ENCODE results near the gene ANTXR1. TPM values are rescaled to one million over a fixed set of nuclear protein-coding genes. Genes with fewer than 3 reads are reported as not detected.

Gene ANTXR1
- total and polyA plus RNA-seq, 2 of the 8 experiments (the other 6 are each of a cell fraction or from before 2014, with no cell fraction given) = 15.8 to 44.3 TPM

GRCh38 chr2:69053416-69053965 is 40.5 kb downstream of the ANTXR1 start:
- Histone ChIP-seq H4K5ac (ENCODE audit: insufficient read length, low read depth, low read length) (no peak overlapping the region), H2AFZ (ENCODE audit: low read length) (no peak overlapping the region), H2BK12ac (ENCODE audit: low read depth, low read length) (no peak overlapping the region), H4K8ac (ENCODE audit: extremely low read depth, insufficient read depth, low read length) (no peak overlapping the region), H3K79me2 (ENCODE audit: control insufficient read depth in 1 of 2, insufficient read depth in 2 of 2, low read length in 2 of 2) (no peaks in the 10 kb centered on the region), H3K9ac (replicated peaks in 1 of 4; ENCODE audit: extremely low read depth in 1 of 4, low read depth in 3 of 4, low read length in 3 of 4) (no peak overlapping the region), H4K91ac (replicated peaks; ENCODE audit: insufficient read length, low read length) (no peak overlapping the region), H3K36me3 (ENCODE audit: control insufficient read depth in 2 of 4, insufficient read depth in 4 of 4, low read length in 3 of 4) (no peaks in the 10 kb centered on the region), H3K27me3 (replicated peaks in 1 of 4; ENCODE audit: control insufficient read depth in 3 of 4, extremely low read depth in 1 of 4, insufficient read depth in 3 of 4, low read length in 3 of 4) (no peaks in the 10 kb centered on the region), H3K18ac (ENCODE audit: extremely low read depth, low read length) (no peak overlapping the region), H2BK5ac (ENCODE audit: low read depth, low read length) (no peak overlapping the region), H3K4ac (replicated peaks; ENCODE audit: insufficient read length, low read depth, low read length) (no peak overlapping the region), H3K4me2 (ENCODE audit: insufficient read depth in 1 of 2, low read depth in 2 of 2, low read length in 2 of 2) (no peak overlapping the region), H3K14ac (ENCODE audit: insufficient read length) (no peak overlapping the region), H3K23me2 (ENCODE audit: low read depth, low read length) (no peaks in the 10 kb centered on the region), H2BK15ac (ENCODE audit: low read length) (no peak overlapping the region), H3K56ac (replicated peaks; ENCODE audit: insufficient read length, low read depth, low read length) (no peak overlapping the region), H3K9me3 (ENCODE audit: insufficient read depth in 2 of 2, low read depth in 1 of 2, low read length in 1 of 2) (no peaks in the 10 kb centered on the region), H3K27ac (ENCODE audit: low read depth, low read length) (no peak overlapping the region), H3K23ac (ENCODE audit: insufficient read length) (no peak overlapping the region), H2BK120ac (replicated peaks; ENCODE audit: low read depth, low read length) (no peak overlapping the region), H3K4me3 (ENCODE audit: extremely low read depth in 1 of 4, insufficient read depth in 2 of 4, low read depth in 3 of 4, low read length in 4 of 4) (no peak overlapping the region), H2AK5ac (ENCODE audit: low read depth, low read length) (no peak overlapping the region), H3K4me1 (replicated peaks in 1 of 4; ENCODE audit: control insufficient read depth in 3 of 4, insufficient read depth in 4 of 4, low read length in 3 of 4) (no peaks in the 10 kb centered on the region), H3K79me1 (ENCODE audit: low read depth, low read length) (no peaks in the 10 kb centered on the region; the same call in 1 of the 2 replicates), H2BK20ac (ENCODE audit: low read length) (no peak overlapping the region), H4K20me1 (replicated peaks in 1 of 2; ENCODE audit: control insufficient read depth in 1 of 2, insufficient read depth in 2 of 2, low read length in 2 of 2) (no peaks in the 10 kb centered on the region)
- FAIRE-seq (no peak), DNase-seq (ENCODE audit: low read depth in 1 of 2, low spot score in 2 of 2) (no peak)
- CTCF ChIA-PET (ENCODE audit: partially characterized antibody) = interaction anchor here (0.9 kb wide), 1 partner anchor 217 kb away, joined by 3 read pairs; no protein-coding TSS in a partner anchor
- POLR2A ChIA-PET (ENCODE audit: partially characterized antibody) = no interaction called here
- WGBS, 2 experiments (ENCODE audit: extremely low coverage in 1 of 2, insufficient coverage in 1 of 2, insufficient read length in 1 of 2, insufficient replicate concordance in 2 of 2, low coverage in 1 of 2, low lambda C conversion rate in 2 of 2, missing lambda C conversion rate in 1 of 2) = 85% methylated on average over 2 of the region's 2 CpGs; no CpG with 5 or more reads in 1 of the 2 experiments
- TF ChIP-seq GABPA (IDR thresholded peaks at IDR 0.05; ENCODE audit: borderline replicate concordance, insufficient read depth, low read length) (no peak), SIRT6 (IDR thresholded peaks at IDR 0.05; ENCODE audit: low read length) (no peak), EGR1 (IDR thresholded peaks at IDR 0.05; ENCODE audit: borderline replicate concordance, low read depth, low read length) (no peak), SP4 (IDR thresholded peaks at IDR 0.05; ENCODE audit: low read length) (no peak), SIX5 (IDR thresholded peaks at IDR 0.05; ENCODE audit: low read depth, low read length) (no peak), CHD1 (IDR thresholded peaks at IDR 0.05; ENCODE audit: low read depth, low read length) (no peak), TAF7 (optimal IDR thresholded peaks at IDR 0.05; ENCODE audit: borderline replicate concordance, low read depth, low read length) (no peak), RNF2 (IDR thresholded peaks at IDR 0.05; ENCODE audit: borderline replicate concordance, low read depth, low read length, missing control alignments, poor library complexity, severe bottlenecking) (no peak), CREB1 (IDR thresholded peaks at IDR 0.05) (no peak), ATF3 (IDR thresholded peaks at IDR 0.05; ENCODE audit: insufficient read depth, low read depth, low read length) (no peak), GTF2F1 (IDR thresholded peaks at IDR 0.05; ENCODE audit: borderline replicate concordance, low read depth, low read length) (no peak)
- TF ChIP-seq, protein P1, sequence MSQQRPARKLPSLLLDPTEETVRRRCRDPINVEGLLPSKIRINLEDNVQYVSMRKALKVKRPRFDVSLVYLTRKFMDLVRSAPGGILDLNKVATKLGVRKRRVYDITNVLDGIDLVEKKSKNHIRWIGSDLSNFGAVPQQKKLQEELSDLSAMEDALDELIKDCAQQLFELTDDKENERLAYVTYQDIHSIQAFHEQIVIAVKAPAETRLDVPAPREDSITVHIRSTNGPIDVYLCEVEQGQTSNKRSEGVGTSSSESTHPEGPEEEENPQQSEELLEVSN (IDR thresholded peaks at IDR 0.05) = no peak
- TF ChIP-seq, protein P2, sequence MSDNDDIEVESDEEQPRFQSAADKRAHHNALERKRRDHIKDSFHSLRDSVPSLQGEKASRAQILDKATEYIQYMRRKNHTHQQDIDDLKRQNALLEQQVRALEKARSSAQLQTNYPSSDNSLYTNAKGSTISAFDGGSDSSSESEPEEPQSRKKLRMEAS (IDR thresholded peaks at IDR 0.05) = no peak

All from H1 (cell line).